HuH-7.5 (cell line): ENCODE measurements around the gene PSMD4.
"Not testable (repeated sequence)": the region's sequence is repeated elsewhere in the genome, so short reads cannot be mapped to it uniquely, and the experiment has no call there.

Experiments
- DNase-seq: peaks from one replicate; pipeline ENCODE4 v3.0.0; 2011; ENCODE audit warnings: low spot score

PSMD4 gene

DNA sequence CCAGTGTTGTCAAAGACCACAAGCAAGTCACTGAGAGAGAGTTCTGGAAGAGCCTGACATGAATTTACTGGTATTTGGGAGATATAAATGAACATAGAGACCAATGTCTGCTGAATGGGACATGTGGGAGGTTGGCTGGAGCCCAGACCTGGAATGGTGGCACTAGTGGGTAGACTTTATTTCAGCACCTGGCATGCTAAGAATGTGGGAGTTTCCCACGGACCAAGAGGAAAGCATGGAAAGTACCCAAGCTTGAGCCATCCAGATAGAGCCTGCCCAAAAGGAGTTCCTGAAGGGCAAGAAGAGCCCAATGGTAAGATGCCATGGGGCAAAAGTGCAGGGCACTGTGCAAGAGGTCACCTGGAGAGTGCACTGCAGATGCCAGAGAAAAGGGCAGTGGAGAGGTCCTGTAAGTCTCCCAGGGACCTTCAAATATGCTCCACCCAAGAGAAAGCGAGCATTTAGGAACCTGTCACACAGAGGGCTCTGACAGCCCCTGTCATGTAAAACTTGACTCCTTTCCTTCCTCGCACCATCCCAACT, 19.5 kb downstream of the PSMD4 start:
- DNase-seq, result no peak

GRCh38 chr1:151275341-151275740, 20.8 kb downstream of the PSMD4 start:
- not testable (repeated sequence) for DNase-seq

GRCh38 chr1:151277249-151277648, 22.7 kb downstream of the PSMD4 start:
- DNase-seq, result no peak

GRCh38 chr1:151281225-151281968, 26.9 kb downstream of the PSMD4 start:
- DNase-seq, result peak; percentile 82

DNA sequence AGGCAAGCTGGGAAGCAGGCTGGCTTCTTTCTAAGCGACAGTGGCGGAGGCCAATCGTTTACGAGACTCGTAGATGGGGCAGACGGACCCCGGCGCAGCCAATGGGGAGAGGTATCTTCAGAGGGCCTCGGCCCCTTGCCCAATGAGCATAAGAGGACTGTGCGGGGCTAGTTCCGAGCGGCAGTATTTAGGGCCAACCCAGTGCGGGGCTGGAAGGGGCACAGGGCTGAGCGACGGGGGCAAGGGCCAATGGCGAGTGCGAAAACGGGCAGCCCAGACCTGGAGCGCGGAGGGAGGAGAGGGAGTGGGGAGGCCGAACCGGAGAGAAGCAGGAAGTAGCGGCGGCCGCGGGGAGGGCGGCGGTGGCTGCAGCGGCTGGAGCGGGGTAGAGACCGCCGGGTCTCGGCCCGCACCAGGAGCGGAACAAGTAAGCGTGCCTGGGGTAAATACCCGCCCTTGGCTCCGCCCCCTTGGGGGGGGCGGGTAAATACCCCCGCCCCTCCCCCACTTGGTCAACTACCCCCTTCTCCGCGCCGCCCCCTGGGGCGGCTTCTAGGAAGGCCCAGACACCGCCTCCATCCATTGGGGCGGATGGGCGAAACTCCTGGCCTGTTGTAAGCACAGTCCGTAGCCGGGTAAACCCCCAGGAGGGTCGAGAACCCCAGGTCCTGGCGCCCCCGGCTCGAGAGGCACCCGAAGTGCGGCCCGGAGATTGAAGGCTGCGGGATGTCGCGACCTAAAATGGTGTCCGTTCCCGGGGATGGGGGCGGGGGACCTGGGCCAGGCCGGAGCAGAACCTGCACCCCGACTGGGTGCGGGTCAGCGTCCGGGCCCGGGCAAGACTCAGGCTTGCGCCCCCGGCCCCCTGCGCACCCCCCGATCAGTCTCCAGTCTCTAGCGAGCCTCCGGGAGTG, 27.7 kb downstream of the PSMD4 start, which contains the start of gene ZNF687:
TSS of gene ZNF687 (plus strand) at position 331 of the 914 bp plus-strand sequence. CDS start 3,993 bp downstream, outside the sequence.
- peak; percentile 99 for DNase-seq

DNA sequence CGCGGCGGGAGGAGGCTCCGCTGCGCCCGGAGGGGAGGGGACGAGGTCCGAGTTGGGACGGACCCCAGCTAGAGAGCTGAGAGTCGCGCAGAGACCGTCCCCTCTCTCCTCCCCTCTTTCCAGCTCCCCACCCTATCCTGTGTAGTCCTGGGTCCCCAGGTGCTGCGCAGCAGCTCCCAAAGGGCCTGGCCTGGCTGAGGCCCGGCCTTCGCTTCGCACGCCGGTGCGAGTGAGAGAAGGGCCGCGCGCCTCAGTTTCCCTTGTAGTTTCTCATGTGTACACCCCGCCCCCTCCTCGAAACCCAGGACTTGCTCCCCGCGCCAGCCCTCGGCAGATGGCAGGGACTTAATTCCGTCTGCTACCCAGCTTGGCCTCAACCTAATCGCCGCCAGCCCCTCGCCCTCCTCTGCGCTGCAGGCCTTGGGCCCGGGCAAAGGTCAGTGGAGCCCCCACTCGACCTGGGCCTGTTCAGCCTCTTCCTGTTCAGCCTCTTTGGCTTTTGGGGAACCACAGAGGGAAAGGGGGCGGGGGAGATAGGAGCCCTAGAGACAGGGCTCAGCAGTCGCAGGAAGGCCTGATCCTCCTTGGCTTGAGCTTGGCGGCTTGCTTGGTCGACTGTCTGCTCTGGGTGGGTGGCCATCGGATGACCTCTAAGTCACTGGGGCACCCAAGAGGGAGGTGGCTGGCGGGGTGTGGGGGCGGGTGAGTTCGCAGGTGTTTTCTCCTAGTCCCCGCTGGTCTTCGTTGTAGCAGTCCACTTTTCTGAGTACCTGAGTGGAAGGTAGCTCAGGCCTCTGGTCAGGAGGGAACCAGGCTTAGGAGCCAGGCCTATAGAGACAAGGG, 28.6 kb downstream of the PSMD4 start:
- DNase-seq, result peak; percentile 55

DNA sequence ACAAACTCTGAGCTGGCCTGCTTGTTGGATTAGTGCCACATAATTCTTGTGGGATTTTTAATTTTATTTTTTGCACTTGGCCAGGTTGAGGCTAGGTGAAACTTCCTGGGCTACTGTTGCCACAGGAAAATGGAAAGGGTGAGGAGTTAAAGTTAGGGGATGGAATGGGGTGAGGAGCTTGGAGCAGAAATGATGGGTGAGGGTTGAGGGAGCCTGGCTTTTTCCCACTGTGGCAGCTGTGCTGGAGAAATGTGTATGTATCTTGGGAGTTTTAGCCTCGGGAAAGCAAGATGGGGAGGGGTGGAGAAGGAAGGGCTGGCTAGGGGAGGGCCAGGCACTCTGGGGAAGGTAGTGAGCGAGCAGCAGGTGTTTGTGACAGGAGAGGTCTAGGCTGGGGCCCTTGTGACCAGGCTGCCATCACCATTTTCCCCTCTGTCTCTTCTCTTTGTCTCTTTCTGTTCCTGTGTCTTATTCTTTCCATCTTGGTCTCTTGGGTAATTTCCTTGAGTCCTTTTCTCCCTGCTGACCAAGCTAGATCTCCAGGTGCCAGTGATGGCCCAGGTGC, 29.6 kb downstream of the PSMD4 start:
- no peak for DNase-seq

DNA sequence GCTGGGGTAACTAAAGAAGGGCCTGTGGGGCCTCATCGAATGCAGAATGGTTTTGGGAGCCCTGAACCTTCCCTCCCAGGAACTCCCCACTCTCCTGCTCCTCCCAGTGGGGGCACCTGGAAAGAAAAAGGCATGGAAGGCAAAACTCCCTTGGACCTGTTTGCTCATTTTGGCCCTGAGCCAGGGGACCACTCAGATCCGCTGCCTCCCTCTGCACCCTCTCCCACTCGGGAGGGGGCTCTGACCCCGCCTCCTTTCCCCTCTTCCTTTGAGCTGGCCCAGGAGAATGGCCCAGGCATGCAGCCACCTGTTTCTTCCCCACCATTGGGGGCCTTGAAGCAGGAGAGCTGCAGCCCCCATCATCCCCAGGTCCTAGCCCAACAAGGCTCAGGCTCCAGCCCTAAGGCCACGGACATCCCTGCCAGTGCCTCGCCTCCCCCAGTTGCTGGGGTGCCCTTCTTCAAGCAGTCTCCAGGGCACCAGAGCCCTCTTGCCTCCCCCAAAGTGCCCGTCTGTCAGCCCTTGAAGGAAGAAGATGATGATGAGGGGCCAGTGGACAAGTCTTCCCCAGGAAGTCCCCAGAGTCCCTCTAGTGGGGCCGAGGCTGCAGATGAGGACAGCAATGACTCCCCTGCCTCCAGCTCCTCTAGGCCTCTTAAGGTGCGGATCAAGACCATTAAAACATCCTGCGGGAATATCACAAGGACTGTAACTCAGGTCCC, 32.2 kb downstream of the PSMD4 start:
- DNase-seq, result no peak

GRCh38 chr1:151287341-151287699, 32.8 kb downstream of the PSMD4 start:
- no peak for DNase-seq

- DNase-seq, result no peak
These were observed 33.4 kb downstream of the PSMD4 start for GRCh38 chr1:151287767-151288500.

DNA sequence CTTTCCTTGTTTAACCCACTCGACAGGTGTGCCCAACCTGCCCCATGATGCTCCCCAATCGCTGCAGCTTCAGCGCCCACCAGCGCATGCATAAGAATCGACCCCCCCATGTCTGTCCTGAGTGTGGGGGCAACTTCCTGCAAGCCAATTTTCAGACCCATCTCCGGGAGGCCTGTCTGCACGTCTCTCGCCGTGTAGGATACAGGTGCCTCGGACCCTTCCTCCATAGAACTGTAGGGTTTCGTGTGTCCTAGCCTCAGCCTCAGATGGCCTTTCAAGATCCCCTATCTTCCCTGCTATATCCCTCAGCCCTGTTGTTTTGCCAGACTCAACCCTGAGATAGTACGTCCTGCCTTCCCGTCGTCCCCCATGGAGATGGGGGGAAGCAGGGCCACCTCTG, 34.0 kb downstream of the PSMD4 start:
- DNase-seq, result no peak

- DNase-seq, result no peak
These were observed 34.8 kb downstream of the PSMD4 start for GRCh38 chr1:151289080-151289935.

- DNase-seq, result no peak
These were observed 35.6 kb downstream of the PSMD4 start for GRCh38 chr1:151289991-151290708.

GRCh38 chr1:151290709-151291303, 36.3 kb downstream of the PSMD4 start:
- no peak for DNase-seq

DNA sequence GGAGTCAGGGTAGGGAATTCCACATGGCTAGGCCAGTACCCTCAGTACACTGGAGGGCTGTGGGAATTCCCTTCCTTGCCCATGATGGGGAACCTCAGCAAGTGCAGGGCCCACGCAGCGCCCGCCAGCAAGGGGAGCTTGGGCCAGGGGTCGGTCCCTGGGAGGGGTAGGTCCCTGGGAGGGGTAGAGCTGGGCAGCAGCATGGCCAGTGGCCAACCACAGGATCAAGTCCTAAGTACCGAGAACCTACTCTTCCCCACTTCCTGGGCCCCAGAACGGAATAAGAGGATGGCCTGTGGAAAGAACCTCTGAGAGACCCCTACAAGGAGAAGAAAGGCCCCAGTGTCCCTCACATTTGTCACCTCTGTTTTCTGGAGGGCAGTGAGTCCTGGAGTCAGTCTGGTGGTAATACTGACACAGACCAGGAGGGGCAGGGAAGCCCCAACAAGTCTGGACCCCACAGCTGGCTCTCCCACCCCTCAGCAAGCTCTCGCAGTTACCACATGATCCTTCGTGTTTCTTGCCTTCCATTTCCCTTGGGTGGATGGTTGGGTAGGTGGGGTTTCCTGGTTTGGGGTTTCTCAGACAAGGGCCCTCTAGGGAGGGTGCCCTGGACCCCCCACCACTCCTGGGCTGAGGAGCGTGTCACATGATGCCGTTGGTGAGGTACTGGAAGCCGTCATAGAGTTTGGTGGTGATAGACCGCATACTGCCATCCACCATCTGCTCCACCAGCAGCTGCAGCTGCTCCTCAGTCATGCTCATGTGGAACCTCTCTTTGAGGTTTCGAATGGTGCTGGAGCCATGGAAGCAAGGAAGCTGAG, 37.9 kb downstream of the PSMD4 start:
- DNase-seq, result no peak

DNA sequence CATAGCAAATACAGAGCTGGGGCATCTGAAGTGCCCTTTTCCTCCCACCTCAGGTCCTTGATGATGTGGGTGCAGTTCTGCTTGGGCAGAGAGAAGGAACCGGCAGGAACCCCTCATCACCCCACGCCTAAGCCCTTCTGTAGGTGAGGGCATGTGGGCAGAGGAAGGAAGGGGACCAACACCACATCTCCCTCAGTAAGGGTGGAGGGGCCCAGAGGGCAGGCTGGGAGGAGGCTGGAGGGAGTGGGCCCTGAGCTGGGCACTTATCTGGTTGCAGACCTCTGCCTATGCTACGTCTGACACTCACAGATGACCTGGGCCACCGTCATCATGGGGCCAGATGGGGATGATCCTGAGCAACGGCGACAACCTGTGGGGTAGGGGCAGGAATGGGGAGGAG, 38.6 kb downstream of the PSMD4 start:
- DNase-seq, result no peak

DNA sequence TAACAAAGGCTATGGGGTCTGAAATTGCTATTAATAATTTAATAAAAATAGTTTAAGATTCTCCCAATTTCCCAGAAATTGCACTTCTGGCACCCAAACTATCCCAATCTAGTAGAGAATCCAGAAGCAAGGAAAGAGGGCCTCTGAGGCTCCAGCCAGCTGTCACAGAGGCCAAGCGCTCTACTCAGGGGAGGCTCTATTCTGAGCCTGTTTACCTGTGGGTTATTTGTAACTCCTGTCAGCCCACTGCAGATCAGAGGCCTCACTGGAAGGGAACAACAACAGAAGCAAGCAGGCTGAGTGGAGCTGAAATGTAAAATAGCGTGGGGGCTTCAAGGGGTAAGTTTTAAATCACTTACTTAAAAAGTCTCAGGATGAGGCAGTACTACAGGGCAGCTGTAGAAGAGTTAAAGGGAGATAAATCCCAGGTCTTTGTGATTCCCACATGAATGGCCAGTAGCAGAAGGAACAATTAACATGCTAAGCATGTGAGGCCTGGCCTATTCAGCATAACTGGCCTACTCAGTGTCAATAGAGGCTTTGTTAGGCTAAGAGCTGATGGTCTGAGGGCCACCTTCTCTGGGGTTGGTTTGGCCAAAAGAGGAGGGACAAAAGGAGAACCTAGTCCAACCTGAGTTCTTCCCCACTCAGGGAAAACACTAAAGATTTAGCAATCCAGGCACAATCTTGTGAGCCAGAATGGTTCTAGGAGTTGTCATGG, 40.4 kb downstream of the PSMD4 start:
- no peak for DNase-seq
